SU-DHL-6 (cell line): Measurements from ENCODE around the gene MEF2D.

Experiments
- H2AFZ ChIP-seq: fragments of 200-600 bp; sonication (generic); 2 replicates; pipeline ENCODE4 v1.6.1; 2014; ENCODE audit warnings: low read depth, mild to moderate bottlenecking, moderate library complexity, mixed read lengths, antibody characterized with exemption, low read length; ENCODE audit not compliant: severe bottlenecking
- H3F3A ChIP-seq: fragments of 200-600 bp; shearing (Covaris generic); 2 replicates; pipeline ENCODE4 v1.6.0; 2016; ENCODE audit warnings: antibody characterized with exemption, mild to moderate bottlenecking; ENCODE audit not compliant: insufficient read depth
- H3K27ac ChIP-seq: fragments of 200-600 bp; sonication (generic); 2 replicates; pipeline ENCODE4 v1.5.1; 2016; ENCODE audit warnings: low read depth, mild to moderate bottlenecking, low read length, moderate library complexity, mixed read lengths
- H3K27me3 ChIP-seq: fragments of 200-600 bp; sonication (generic), shearing (Covaris generic); 2 replicates; pipeline ENCODE4 v1.6.0; 2014; ENCODE audit warnings: mild to moderate bottlenecking, low read length
- H3K36me3 ChIP-seq: fragments of 200-600 bp; sonication (generic); 2 replicates; pipeline ENCODE4 v1.6.1; 2014; ENCODE audit warnings: mild to moderate bottlenecking, low read length, mixed read lengths
- H3K4me2 ChIP-seq: fragments of 300-600, 200-600 bp; shearing (Covaris generic), sonication (generic); 2 replicates; pipeline ENCODE4 v1.6.0; 2014; ENCODE audit warnings: low read length, low read depth, mild to moderate bottlenecking; ENCODE audit not compliant: poor library complexity, severe bottlenecking
- H3K4me3 ChIP-seq: fragments of 200-600 bp; sonication (generic); 2 replicates; pipeline ENCODE4 v1.5.1; 2014; ENCODE audit warnings: antibody characterized with exemption, low read length, mild to moderate bottlenecking, mixed read lengths; ENCODE audit not compliant: insufficient read depth, poor library complexity, severe bottlenecking
- H3K79me2 ChIP-seq: fragments of 200-600 bp; sonication (generic); 2 replicates; pipeline ENCODE4 v1.6.1; 2014; ENCODE audit warnings: mild to moderate bottlenecking, low read length, moderate library complexity; ENCODE audit not compliant: insufficient read depth
- H3K9ac ChIP-seq: fragments of 200-600 bp; sonication (generic); 2 replicates; pipeline ENCODE4 v1.7.0; 2014; ENCODE audit warnings: mild to moderate bottlenecking, low read length
- H3K9me2 ChIP-seq: fragments of 200-600 bp; sonication (generic); replicated peaks from 2 replicates; pipeline ENCODE4 v1.6.1; 2014; ENCODE audit warnings: low read length; ENCODE audit not compliant: insufficient read depth
- H3K9me3 ChIP-seq: fragments of 200-600 bp; sonication (generic); 2 replicates; pipeline ENCODE4 v1.6.1; 2014; ENCODE audit warnings: low read length, mixed read lengths; ENCODE audit not compliant: insufficient read depth
- H4K20me1 ChIP-seq: fragments of 200-600 bp; sonication (generic); 2 replicates; pipeline ENCODE4 v1.6.1; 2014; ENCODE audit warnings: low read depth, mild to moderate bottlenecking, antibody characterized with exemption, low read length, moderate library complexity, mixed read lengths
- EZH2phosphoT487 ChIP-seq: fragments of 200-600 bp; sonication (generic), shearing (Covaris generic); conservative IDR thresholded peaks from 2 replicates; pipeline ENCODE4 v1.6.1; 2018; ENCODE audit warnings: mild to moderate bottlenecking, antibody characterized with exemption, low read length, moderate library complexity, mixed read lengths
- TF ChIP-seq, protein P1 (sequence below): fragments of 200-600 bp; sonication (generic); IDR thresholded peaks from one replicate; pipeline ENCODE4 v1.5.1; 2017; ENCODE audit warnings: antibody characterized with exemption, mild to moderate bottlenecking, low read length, moderate library complexity; ENCODE audit not compliant: insufficient read depth, poor library complexity, severe bottlenecking

Gene MEF2D

DNA sequence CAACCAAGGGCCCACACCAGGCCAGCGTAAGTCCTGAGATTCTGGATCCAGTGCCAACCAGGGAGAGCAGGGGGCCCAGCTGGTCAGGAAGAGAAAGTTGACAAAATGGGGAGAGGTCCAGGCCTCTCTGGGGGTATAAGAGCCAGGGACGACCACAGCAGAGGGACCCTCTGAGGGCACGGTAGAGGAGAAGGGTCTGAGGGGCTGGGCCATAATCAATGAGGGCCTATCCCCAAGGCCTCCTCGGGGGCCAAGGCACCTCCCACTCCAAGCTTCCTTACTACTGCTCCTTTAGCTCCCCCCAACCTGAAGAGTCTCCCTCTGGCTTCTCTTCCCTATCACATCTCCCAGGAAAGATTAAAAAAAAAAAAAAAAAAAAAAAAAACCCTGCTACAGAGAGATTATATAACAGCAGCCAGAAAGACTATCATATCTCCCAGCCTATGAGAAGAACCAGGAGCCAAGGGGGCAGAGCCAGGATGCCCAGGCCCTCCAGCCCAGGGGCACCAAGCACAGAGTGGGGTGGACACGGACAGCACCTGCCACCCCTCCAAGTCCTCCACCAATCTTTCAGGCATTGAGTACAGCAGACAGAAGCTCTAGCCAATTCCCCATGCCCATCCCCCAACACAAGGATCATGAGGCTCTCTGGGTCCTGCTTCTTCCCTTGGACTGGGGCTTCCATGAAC lies 2.7 kb downstream of the MEF2D start:
- Histone ChIP-seq H2AFZ (no peak overlapping the region), H3K9ac (peak overlapping the region; percentile 98), H3K9me2 (no peaks in the 10 kb centered on the region), H3K36me3 (no peaks in the 10 kb centered on the region), H3K27me3 (no peaks in the 10 kb centered on the region), H3K79me2 (peaks cover 77% of the 10 kb centered on the region), H3K4me2 (peak overlapping the region; percentile 77), H3K27ac (peak overlapping the region; percentile 98), H3K9me3 (no peaks in the 10 kb centered on the region), H3F3A (peaks cover 46% of the 10 kb centered on the region), H3K4me3 (peak overlapping the region; percentile 97), H4K20me1 (peaks cover 4% of the 10 kb centered on the region; the same call in 1 of the 2 replicates)
- TF ChIP-seq EZH2phosphoT487, result no peak
- TF ChIP-seq, protein P1, sequence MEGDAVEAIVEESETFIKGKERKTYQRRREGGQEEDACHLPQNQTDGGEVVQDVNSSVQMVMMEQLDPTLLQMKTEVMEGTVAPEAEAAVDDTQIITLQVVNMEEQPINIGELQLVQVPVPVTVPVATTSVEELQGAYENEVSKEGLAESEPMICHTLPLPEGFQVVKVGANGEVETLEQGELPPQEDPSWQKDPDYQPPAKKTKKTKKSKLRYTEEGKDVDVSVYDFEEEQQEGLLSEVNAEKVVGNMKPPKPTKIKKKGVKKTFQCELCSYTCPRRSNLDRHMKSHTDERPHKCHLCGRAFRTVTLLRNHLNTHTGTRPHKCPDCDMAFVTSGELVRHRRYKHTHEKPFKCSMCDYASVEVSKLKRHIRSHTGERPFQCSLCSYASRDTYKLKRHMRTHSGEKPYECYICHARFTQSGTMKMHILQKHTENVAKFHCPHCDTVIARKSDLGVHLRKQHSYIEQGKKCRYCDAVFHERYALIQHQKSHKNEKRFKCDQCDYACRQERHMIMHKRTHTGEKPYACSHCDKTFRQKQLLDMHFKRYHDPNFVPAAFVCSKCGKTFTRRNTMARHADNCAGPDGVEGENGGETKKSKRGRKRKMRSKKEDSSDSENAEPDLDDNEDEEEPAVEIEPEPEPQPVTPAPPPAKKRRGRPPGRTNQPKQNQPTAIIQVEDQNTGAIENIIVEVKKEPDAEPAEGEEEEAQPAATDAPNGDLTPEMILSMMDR, result no peak

DNA sequence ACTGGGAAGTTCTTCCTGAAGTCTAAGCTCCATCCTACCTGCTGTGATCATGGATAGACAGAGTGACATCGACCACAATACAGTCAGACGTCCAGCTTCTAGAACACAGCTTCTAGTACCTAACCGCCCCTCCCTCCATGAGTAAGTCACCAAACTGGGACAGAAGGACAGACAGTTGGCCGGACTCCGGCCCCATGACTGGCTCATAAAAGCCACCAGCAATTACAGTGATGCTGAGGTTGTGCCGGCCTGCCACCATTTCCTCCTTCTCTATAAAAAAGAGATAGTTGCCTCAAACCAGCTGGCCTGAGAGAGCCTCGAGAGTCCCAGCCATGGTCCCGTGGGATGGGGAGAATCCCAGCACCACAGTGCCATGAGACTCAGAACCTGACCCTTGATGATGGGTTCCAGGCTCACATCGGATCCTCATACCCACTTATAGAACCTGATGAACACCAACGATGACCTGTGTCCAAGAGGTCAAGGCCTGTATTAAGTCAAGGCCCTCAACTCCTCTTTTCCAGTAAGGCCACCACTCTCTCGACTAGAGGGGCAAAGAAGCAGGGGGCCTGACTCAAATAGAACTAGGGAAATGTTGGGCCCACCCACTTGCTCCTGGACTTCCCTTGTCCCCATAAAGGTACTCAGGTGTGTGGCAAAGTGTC lies 3.4 kb downstream of the MEF2D start:
- H3K36me3 ChIP-seq, result no peaks in the 10 kb centered on the region
- peak overlapping the region; percentile 98 for H3K9ac ChIP-seq
- H3K9me3 ChIP-seq, result no peaks in the 10 kb centered on the region
- H3K27me3 ChIP-seq, result no peaks in the 10 kb centered on the region
- peaks cover 4% of the 10 kb centered on the region; the same call in 1 of the 2 replicates for H4K20me1 ChIP-seq
- H3K4me3 ChIP-seq, result peak overlapping the region; percentile 30
- no peaks in the 10 kb centered on the region for H3K9me2 ChIP-seq
- peak overlapping the region; percentile 77 for H3K4me2 ChIP-seq
- peaks cover 77% of the 10 kb centered on the region for H3K79me2 ChIP-seq
- H2AFZ ChIP-seq, result no peak overlapping the region
- H3K27ac ChIP-seq, result peak overlapping the region; percentile 98
- peaks cover 47% of the 10 kb centered on the region for H3F3A ChIP-seq
- TF ChIP-seq EZH2phosphoT487, result no peak
- TF ChIP-seq, protein P1, result no peak

DNA sequence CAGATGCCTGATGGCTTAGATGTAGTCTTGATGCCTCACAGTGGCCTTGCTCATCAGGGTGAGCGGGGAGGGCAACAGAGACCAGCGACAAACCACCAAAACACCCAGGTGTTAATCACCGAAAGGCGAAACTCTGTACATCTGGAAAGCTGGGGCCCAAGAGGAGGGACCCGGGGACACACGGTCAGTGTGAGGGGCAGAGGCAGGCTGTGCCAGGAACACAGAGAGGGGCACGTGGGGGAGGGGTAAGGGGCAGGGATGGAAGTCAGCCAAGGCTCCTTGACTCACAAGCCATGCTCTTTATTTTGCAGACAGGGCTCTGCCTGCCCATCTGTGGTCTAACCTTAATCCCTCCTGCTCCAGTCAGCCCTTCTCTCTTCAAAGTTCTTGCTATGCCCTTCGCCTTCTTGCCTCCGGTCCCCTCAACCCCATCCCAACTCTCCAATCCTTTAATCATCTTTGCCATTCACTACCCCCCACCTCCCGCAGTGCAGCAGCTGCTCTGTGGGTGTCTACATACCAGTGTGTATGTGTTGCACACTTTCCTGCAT lies 4.3 kb downstream of the MEF2D start:
- Histone ChIP-seq H3K9me2 (no peaks in the 10 kb centered on the region), H3K36me3 (no peaks in the 10 kb centered on the region), H2AFZ (no peak overlapping the region), H3K9ac (peak overlapping the region; percentile 98), H3K79me2 (peaks cover 85% of the 10 kb centered on the region), H3K27ac (peak overlapping the region; percentile 98), H3K9me3 (no peaks in the 10 kb centered on the region), H3K4me2 (peak overlapping the region; percentile 77), H3K27me3 (no peaks in the 10 kb centered on the region), H3K4me3 (peak overlapping the region; percentile 30), H4K20me1 (peaks cover 4% of the 10 kb centered on the region; the same call in 1 of the 2 replicates), H3F3A (peaks cover 53% of the 10 kb centered on the region)
- TF ChIP-seq, protein P1, result no peak
- TF ChIP-seq EZH2phosphoT487, result no peak
